ENCODE measurements around the gene SHISA7.

SHISA7 gene

GRCh38 chr19:55390461-55390880 is 52.6 kb downstream of the SHISA7 start:
- Histone ChIP-seq H3K36me3 (peaks cover 51 to 67% (median 58%) of the 10 kb centered on the region in 11 experiments), H3K4me1 (peaks cover 43 to 57% (median 55%) of the 10 kb centered on the region in 10 experiments), H3K27ac (peak overlapping the region in 1 of 11 experiments; percentile 32; a peak in 1 of 22 replicates)

DNA sequence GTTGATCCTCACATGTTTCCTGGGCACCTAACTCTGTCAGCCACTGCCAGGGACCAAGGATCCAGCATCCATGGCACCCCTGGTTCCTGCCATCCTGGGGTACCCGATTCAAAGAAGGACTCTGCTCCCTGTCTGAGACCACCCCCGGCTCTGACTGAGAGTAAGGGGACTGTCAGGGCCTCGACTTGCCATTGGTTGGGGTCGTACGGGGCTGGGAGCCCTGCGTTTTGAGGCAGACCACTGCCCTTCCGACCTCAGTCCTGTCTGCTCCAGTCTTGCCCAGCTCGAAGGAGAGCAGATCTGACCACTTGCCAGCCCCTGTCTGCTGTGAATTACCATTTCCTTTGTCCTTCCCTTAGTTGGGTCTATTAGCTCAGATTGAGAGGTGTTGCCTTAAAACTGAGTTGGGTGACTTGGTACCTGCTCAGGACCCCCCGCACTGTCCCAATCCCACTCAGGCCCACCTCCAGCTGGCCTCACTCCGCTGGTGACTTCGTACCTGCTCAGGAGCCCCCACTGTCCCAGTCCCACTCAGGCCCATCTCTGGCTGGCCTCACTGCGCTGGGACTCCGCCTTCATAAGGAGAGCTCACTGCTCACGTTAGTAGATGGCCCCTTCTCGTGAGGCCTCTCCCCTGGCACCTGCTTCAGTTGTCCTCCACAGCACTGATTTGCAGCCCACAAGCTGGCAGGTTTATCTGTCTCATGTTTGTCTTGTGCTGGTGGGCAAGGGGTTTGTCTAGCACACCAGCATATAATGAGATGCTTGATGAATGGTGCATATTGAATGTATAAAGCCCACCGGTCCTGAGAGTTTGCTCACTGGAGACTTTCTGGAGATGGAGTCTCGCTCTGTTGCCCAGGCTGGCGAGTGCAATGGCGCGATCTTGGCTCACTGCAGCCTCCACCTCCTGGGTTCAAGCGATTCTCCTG is 53.4 kb downstream of the SHISA7 start:
- TF ChIP-seq Cebpa-rat (IDR thresholded peaks at IDR 0.05): no peak
- H3K4me3 ChIP-seq: peak overlapping the region in 7 of 10 experiments; percentile 83 to 99 (median 95); a peak in 12 of 20 replicates
- H3K4me2 ChIP-seq: peak overlapping the region; percentile 95 to 100 (median 99)
- peak overlapping the region in 3 of 11 experiments; percentile 6 to 94 (median 38); a peak in 4 of 22 replicates for H3K27ac ChIP-seq
- H3K9me3 ChIP-seq (replicated peaks in 1 of 11): no peaks in the 10 kb centered on the region
- peak overlapping the region; percentile 90 to 99 (median 96); a peak in 21 of 22 replicates for H3K9ac ChIP-seq
- peaks cover 47 to 62% (median 59%) of the 10 kb centered on the region in 10 experiments for H3K4me1 ChIP-seq
- H3K27me3 ChIP-seq: no peaks in the 10 kb centered on the region
- H4K20me1 ChIP-seq: peaks cover 67 to 88% (median 79%) of the 10 kb centered on the region in 11 experiments
- H3K36me3 ChIP-seq: peaks cover 51 to 67% (median 58%) of the 10 kb centered on the region in 11 experiments

More at GRCh38 chr19:55390461-55390880, 52.6 kb downstream of the SHISA7 start:
- Histone ChIP-seq H3K4me3 (no peak overlapping the region), H3K9me3 (replicated peaks in 1 of 11) (no peaks in the 10 kb centered on the region), H3K27me3 (no peaks in the 10 kb centered on the region), H3K9ac (peak overlapping the region in 8 of 11 experiments; percentile 8 to 98 (median 42); a peak in 9 of 22 replicates), H3K4me2 (peak overlapping the region in 10 of 11 experiments; percentile 3 to 100 (median 99); a peak in 15 of 22 replicates), H4K20me1 (peaks cover 67 to 94% (median 79%) of the 10 kb centered on the region in 11 experiments)
- TF ChIP-seq Cebpa-rat (IDR thresholded peaks at IDR 0.05): no peak

DNA sequence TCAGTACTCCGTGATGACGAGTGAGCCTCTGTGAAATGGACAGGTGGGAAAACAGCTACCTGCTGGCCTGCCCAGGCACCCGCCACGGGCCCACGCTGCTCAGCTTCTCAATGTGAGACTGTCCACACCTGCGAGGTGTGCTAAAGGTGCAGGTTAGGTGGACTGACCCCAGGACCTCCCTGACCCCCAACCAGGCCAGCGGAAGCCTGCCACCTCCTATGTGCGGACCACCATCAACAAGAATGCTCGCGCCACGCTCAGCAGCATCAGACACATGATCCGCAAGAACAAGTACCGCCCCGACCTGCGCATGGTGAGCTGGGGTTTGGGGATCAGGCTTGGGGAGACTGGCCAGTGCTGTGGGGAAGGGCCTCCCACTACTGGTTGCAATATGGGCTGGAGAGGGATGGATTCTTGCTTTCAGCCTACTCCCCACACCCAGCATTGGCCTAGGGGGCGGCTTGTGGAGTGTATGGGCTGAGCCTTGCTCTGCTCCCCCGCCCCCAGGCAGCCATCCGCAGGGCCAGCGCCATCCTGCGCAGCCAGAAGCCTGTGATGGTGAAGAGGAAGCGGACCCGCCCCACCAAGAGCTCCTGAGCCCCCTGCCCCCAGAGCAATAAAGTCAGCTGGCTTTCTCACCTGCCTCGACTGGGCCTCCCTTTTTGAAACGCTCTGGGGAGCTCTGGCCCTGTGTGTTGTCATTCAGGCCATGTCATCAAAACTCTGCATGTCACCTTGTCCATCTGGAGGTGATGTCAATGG is 55.2 kb downstream of the SHISA7 start:
- Histone ChIP-seq H3K36me3 (peaks cover 51 to 65% (median 58%) of the 10 kb centered on the region in 11 experiments), H3K4me2 (peak overlapping the region; percentile 95 to 100 (median 99)), H3K27ac (peak overlapping the region in 9 of 11 experiments; percentile 85 to 95 (median 92); a peak in 14 of 22 replicates), H3K9ac (peak overlapping the region; percentile 90 to 99 (median 96)), H3K9me3 (replicated peaks in 1 of 11) (no peaks in the 10 kb centered on the region), H3K4me3 (peak overlapping the region; percentile 81 to 99 (median 94)), H4K20me1 (peaks cover 67 to 71% (median 71%) of the 10 kb centered on the region in 11 experiments), H3K27me3 (no peaks in the 10 kb centered on the region), H3K4me1 (peaks cover 54 to 76% (median 72%) of the 10 kb centered on the region in 10 experiments)
- TF ChIP-seq Cebpa-rat (IDR thresholded peaks at IDR 0.05): no peak

DNA sequence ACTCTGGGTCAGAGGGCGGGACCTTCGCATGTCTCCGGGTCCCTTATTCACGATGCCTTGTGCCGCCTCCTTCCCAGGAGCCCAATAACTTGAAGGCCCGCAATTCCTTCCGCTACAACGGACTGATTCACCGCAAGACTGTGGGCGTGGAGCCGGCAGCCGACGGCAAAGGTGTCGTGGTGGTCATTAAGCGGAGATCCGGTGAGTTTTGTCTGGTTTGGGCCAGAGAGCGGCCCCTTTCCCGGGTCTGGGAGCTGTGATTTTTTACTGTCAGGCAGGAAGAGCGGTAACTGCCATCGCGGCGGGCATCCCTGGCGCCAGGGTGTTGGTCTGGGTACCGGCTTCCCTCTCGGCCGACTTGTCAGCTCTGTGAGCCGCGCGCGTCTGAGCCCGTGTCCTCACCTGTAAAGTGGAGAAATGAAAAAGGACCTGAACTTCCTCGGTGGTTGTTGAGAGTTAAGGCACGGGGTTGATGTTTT is 56.6 kb downstream of the SHISA7 start:
- TF ChIP-seq Cebpa-rat (IDR thresholded peaks at IDR 0.05): no peak
- Histone ChIP-seq H4K20me1 (peaks cover 56 to 58% (median 57%) of the 10 kb centered on the region in 11 experiments), H3K27ac (peak overlapping the region; percentile 79 to 95 (median 92)), H3K4me1 (peaks cover 62 to 79% (median 73%) of the 10 kb centered on the region in 10 experiments), H3K9ac (peak overlapping the region; percentile 90 to 99 (median 96)), H3K9me3 (replicated peaks in 1 of 11) (no peaks in the 10 kb centered on the region), H3K36me3 (peaks cover 51 to 54% (median 53%) of the 10 kb centered on the region in 11 experiments), H3K4me2 (peak overlapping the region; percentile 95 to 100 (median 99)), H3K27me3 (no peaks in the 10 kb centered on the region), H3K4me3 (peak overlapping the region; percentile 81 to 99 (median 94))

DNA sequence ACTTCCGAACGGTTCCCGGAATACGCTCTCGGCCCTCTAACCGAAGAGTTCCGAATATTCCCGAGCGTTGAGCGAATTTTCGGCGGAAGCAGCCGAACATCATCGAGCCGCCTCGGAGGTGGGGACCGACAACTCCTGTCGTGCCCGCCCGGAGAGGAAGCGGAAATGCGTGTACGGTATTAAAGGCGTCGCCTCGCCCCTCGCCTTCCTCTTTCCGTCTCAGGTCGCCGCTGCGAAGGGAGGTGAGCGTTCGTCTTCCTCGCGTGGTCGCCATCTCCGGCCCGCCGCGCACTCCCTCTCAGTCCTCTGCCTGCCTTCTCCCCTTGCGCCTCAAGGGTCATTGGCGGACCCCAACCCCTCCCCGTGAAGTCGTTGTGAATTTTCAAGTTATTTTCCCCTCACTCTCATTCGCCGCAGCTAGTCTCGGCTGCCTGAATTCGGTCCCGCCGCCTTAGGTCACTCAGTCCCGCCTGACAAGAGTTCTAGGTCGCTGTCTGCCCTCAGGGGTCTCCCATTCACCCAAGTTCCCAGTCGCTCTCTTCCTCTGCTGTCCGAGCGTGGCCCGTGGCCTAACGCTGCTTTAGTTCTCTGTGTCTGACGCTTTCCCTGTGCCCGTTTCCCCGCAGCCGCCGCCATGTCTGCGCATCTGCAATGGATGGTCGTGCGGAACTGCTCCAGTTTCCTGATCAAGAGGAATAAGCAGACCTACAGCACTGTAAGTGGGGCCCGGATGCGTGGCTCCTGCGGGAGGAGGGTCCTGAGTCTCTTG is 57.2 kb downstream of the SHISA7 start, which contains the start of gene RPL28:
RPL28 (plus strand) TSS at position 209 of the 769 bp plus-strand sequence; CDS start at position 635, 426 bp downstream.
- no peaks in the 10 kb centered on the region for H3K27me3 ChIP-seq
- peak within 1 kb of the TSS; percentile 81 to 99 (median 94) for H3K4me3 ChIP-seq
- H3K27ac ChIP-seq: peak within 1 kb of the TSS; percentile 85 to 95 (median 92)
- peaks cover 45 to 49% (median 46%) of the 10 kb centered on the region in 11 experiments for H3K36me3 ChIP-seq
- no peaks in the 10 kb centered on the region for H3K9me3 ChIP-seq (replicated peaks in 1 of 11)
- TF ChIP-seq Cebpa-rat (IDR thresholded peaks at IDR 0.05): no peak
- H3K9ac ChIP-seq: peak within 1 kb of the TSS; percentile 90 to 99 (median 96)
- peaks cover 59 to 74% (median 66%) of the 10 kb centered on the region in 10 experiments for H3K4me1 ChIP-seq
- peak within 1 kb of the TSS; percentile 97 to 100 (median 100) for H3K4me2 ChIP-seq
- peaks cover 50 to 51% (median 51%) of the 10 kb centered on the region in 11 experiments for H4K20me1 ChIP-seq

GRCh38 chr19:55384920-55385723 is 58.0 kb downstream of the SHISA7 start:
- H3K27ac ChIP-seq: peak overlapping the region; percentile 85 to 95 (median 92)
- no peaks in the 10 kb centered on the region for H3K27me3 ChIP-seq
- TF ChIP-seq Cebpa-rat (IDR thresholded peaks at IDR 0.05): no peak
- H3K4me3 ChIP-seq: peak overlapping the region; percentile 81 to 99 (median 94)
- peaks cover 37 to 41% (median 39%) of the 10 kb centered on the region in 11 experiments for H3K36me3 ChIP-seq
- peak overlapping the region; percentile 90 to 99 (median 96) for H3K9ac ChIP-seq
- H3K4me1 ChIP-seq: peaks cover 53 to 66% (median 58%) of the 10 kb centered on the region in 10 experiments
- peaks cover 42 to 44% (median 43%) of the 10 kb centered on the region in 11 experiments for H4K20me1 ChIP-seq
- peak overlapping the region; percentile 95 to 100 (median 100) for H3K4me2 ChIP-seq
- no peaks in the 10 kb centered on the region for H3K9me3 ChIP-seq (replicated peaks in 1 of 11)
